ENCODE results near the gene ATOH7. TPM values are rescaled to one million over a fixed set of nuclear protein-coding genes. Genes with fewer than 3 reads are reported as not detected.

Gene ATOH7
- total and polyA plus RNA-seq, 2 donors (not counting 1 experiment from before 2014, with no cell fraction given): not detected

DNA sequence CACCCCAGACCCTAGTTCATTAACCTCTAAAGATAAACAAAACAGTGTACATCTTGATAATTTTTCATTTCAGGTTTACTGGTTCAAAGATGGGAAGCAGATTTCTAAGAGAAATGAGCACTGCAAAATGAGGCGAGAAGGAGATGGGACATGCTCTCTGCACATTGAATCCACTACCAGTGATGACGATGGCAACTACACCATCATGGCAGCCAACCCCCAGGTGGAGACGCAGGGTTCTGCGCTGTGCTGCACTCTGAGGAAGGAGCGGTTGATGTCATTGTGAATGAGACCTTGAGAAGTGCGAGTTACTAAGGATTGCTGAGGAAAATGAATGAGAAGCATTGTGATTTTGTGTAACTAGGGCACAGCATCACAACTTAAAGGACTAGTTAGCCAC lies 37.6 kb downstream of the ATOH7 start:
- DNase-seq (no peak), ATAC-seq (ENCODE audit: low read depth) (no peak)
- ChIA-PET CTCF (no interaction called here), POLR2A (no interaction called here)
- H3K27me3 Mint-ChIP-seq: peaks cover 36% of the 10 kb centered on the region
- H3K4me3 Mint-ChIP-seq: no peak overlapping the region
- H2AFZ ChIP-seq (ENCODE audit: insufficient read depth, low read depth, low read length, poor library complexity, severe bottlenecking): no peak overlapping the region
- 97% methylated on average over 5 of the region's 6 CpGs for WGBS (ENCODE audit: insufficient coverage)
- peaks cover 0 to 4% (median 1%) of the 10 kb centered on the region in 4 experiments for H3K27me3 ChIP-seq (replicated peaks in 1 of 4; ENCODE audit: control extremely low read depth in 1 of 4, control insufficient read depth in 3 of 4, insufficient read depth in 4 of 4, low read length in 3 of 4)
- H3K4me3 ChIP-seq (ENCODE audit: control extremely low read depth in 1 of 5, extremely low read depth in 1 of 5, insufficient read depth in 1 of 5, low read depth in 2 of 5, low read length in 4 of 5): no peak overlapping the region
- intact Hi-C loops (cut with micrococcal nuclease): no loop called here
- no peak overlapping the region for H3K4me2 ChIP-seq (replicated peaks; ENCODE audit: low read depth, low read length, poor library complexity, severe bottlenecking)
- no peak overlapping the region for H3K9ac ChIP-seq (ENCODE audit: low read length)
- H4K20me1 ChIP-seq (ENCODE audit: control insufficient read depth, insufficient read depth, low read length, poor library complexity, severe bottlenecking): no peaks in the 10 kb centered on the region
- no peaks in the 10 kb centered on the region for H3K4me1 ChIP-seq (ENCODE audit: control insufficient read depth in 2 of 2, insufficient read depth in 2 of 2, low read length in 2 of 2)
- no peaks in the 10 kb centered on the region for H3K4me1 Mint-ChIP-seq
- H3K79me2 ChIP-seq (ENCODE audit: control insufficient read depth, insufficient read depth, low read length): no peaks in the 10 kb centered on the region
- no peak overlapping the region for H3K27ac Mint-ChIP-seq
- H3K36me3 ChIP-seq (replicated peaks in 1 of 2; ENCODE audit: control extremely low read depth in 1 of 2, control insufficient read depth in 1 of 2, extremely low read depth in 1 of 2, insufficient read depth in 2 of 2, low read length in 1 of 2): no peaks in the 10 kb centered on the region
- no peak overlapping the region for H3K27ac ChIP-seq (ENCODE audit: low read length in 2 of 2)
- H3K9me3 Mint-ChIP-seq (ENCODE audit: insufficient read depth): peaks cover 2% of the 10 kb centered on the region
- H3K9me3 ChIP-seq (ENCODE audit: control extremely low read depth in 1 of 3, control insufficient read depth in 2 of 3, insufficient read depth in 1 of 3, low read length in 2 of 3): peaks cover 0 to 1% (median 0%) of the 10 kb centered on the region in 3 donors
- TF ChIP-seq, protein P1, sequence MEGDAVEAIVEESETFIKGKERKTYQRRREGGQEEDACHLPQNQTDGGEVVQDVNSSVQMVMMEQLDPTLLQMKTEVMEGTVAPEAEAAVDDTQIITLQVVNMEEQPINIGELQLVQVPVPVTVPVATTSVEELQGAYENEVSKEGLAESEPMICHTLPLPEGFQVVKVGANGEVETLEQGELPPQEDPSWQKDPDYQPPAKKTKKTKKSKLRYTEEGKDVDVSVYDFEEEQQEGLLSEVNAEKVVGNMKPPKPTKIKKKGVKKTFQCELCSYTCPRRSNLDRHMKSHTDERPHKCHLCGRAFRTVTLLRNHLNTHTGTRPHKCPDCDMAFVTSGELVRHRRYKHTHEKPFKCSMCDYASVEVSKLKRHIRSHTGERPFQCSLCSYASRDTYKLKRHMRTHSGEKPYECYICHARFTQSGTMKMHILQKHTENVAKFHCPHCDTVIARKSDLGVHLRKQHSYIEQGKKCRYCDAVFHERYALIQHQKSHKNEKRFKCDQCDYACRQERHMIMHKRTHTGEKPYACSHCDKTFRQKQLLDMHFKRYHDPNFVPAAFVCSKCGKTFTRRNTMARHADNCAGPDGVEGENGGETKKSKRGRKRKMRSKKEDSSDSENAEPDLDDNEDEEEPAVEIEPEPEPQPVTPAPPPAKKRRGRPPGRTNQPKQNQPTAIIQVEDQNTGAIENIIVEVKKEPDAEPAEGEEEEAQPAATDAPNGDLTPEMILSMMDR (IDR thresholded peaks at IDR 0.05): no peak
- no peak for TF ChIP-seq EZH2 (IDR thresholded peaks at IDR 0.05; ENCODE audit: borderline replicate concordance, insufficient read depth, low read depth, low read length, poor library complexity, severe bottlenecking)

DNA sequence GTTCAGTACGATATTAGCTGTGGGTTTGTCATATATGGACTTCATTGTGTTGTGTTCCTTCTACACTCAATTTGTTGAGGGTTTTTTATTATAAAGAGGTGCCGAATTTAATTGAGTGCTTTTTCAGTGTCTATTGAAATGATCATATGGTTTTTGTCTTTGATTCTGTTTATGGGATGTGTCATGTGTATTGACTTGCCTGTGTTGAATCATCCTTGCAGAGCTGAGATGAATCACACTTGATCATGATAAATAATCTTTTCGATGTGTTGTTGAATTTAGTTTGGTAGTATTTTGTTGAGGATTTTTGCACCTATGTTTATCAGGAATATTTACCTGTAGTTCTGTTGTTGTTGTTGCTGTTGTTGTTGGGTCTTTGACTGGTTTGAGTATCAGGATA lies 39.8 kb downstream of the ATOH7 start:
- H3K27me3 ChIP-seq (replicated peaks in 1 of 4; ENCODE audit: control extremely low read depth in 1 of 4, control insufficient read depth in 3 of 4, insufficient read depth in 4 of 4, low read length in 3 of 4): no peaks in the 10 kb centered on the region
- TF ChIP-seq EZH2 (IDR thresholded peaks at IDR 0.05; ENCODE audit: borderline replicate concordance, insufficient read depth, low read depth, low read length, poor library complexity, severe bottlenecking): no peak
- TF ChIP-seq, protein P1 (IDR thresholded peaks at IDR 0.05): no peak
- no peak for ATAC-seq (ENCODE audit: low read depth)
- H3K27ac ChIP-seq (ENCODE audit: low read length in 2 of 2): no peak overlapping the region
- H3K36me3 ChIP-seq (replicated peaks in 1 of 2; ENCODE audit: control extremely low read depth in 1 of 2, control insufficient read depth in 1 of 2, extremely low read depth in 1 of 2, insufficient read depth in 2 of 2, low read length in 1 of 2): no peaks in the 10 kb centered on the region
- H2AFZ ChIP-seq (ENCODE audit: insufficient read depth, low read depth, low read length, poor library complexity, severe bottlenecking): no peak overlapping the region
- peaks cover 31% of the 10 kb centered on the region for H3K27me3 Mint-ChIP-seq
- H3K9me3 Mint-ChIP-seq (ENCODE audit: insufficient read depth): peaks cover 2% of the 10 kb centered on the region
- POLR2A ChIA-PET: no interaction called here
- intact Hi-C loops (cut with micrococcal nuclease): no loop called here
- H3K4me2 ChIP-seq (replicated peaks; ENCODE audit: low read depth, low read length, poor library complexity, severe bottlenecking): no peak overlapping the region
- no peak for DNase-seq
- no peaks in the 10 kb centered on the region for H3K4me1 Mint-ChIP-seq
- 80% methylated on average over 1 of the region's 3 CpGs for WGBS (ENCODE audit: insufficient coverage)
- no peaks in the 10 kb centered on the region for H3K79me2 ChIP-seq (ENCODE audit: control insufficient read depth, insufficient read depth, low read length)
- H3K4me3 Mint-ChIP-seq: no peak overlapping the region
- no peak overlapping the region for H3K9ac ChIP-seq (ENCODE audit: low read length)
- H4K20me1 ChIP-seq (ENCODE audit: control insufficient read depth, insufficient read depth, low read length, poor library complexity, severe bottlenecking): no peaks in the 10 kb centered on the region
- CTCF ChIA-PET: no interaction called here
- peaks cover 0 to 1% (median 0%) of the 10 kb centered on the region in 3 donors for H3K9me3 ChIP-seq (ENCODE audit: control extremely low read depth in 1 of 3, control insufficient read depth in 2 of 3, insufficient read depth in 1 of 3, low read length in 2 of 3)
- H3K4me1 ChIP-seq (ENCODE audit: control insufficient read depth in 2 of 2, insufficient read depth in 2 of 2, low read length in 2 of 2): no peaks in the 10 kb centered on the region
- H3K4me3 ChIP-seq (ENCODE audit: control extremely low read depth in 1 of 5, extremely low read depth in 1 of 5, insufficient read depth in 1 of 5, low read depth in 2 of 5, low read length in 4 of 5): no peak overlapping the region
- H3K27ac Mint-ChIP-seq: no peak overlapping the region
